AG04450 (cell line): ENCODE measurements around the gene GRID1. TPM values are rescaled to one million over a fixed set of nuclear protein-coding genes. Genes with fewer than 3 reads are reported as not detected.

Source experiments
- CTCF ChIA-PET: fragments of 300-600, 350-600 bp; formaldehyde crosslinking; extraction: SDS; loops from one replicate; lab custom pipeline; 2022; ENCODE audit warnings: antibody characterized with exemption, inconsistent platforms; lab: Charles Lee
- POLR2A ChIA-PET: fragments of 350-600 bp; formaldehyde crosslinking; extraction: SDS; loops from one replicate; lab custom pipeline; 2021; ENCODE audit warnings: antibody characterized with exemption, inconsistent platforms; lab: Yijun Ruan, JAX
- DNase-seq: peaks from one replicate; pipeline ENCODE4 v3.0.0-alpha.2; 2011; ENCODE audit warnings: low read depth, low spot score
- H3K27ac ChIP-seq: one replicate; pipeline ENCODE4 v1.5.1; 2012; ENCODE audit warnings: low read depth, low read length, control low read depth
- H3K27me3 ChIP-seq: one replicate; pipeline ENCODE4 v1.6.0; 2012; ENCODE audit warnings: low read length; ENCODE audit not compliant: control insufficient read depth, insufficient read depth
- H3K4me3 ChIP-seq: 2 replicates; pipeline ENCODE4 v1.5.1; 2011; ENCODE audit warnings: mild to moderate bottlenecking, low read depth, low read length, control low read depth
- H3K9me3 ChIP-seq: 2 replicates; pipeline ENCODE4 v1.5.1; 2012; ENCODE audit warnings: low read length; ENCODE audit not compliant: control insufficient read depth, insufficient read depth
- polyA plus RNA-seq: library from polyadenylated mRNA; depleted of rRNA; stranded (reverse); fragments of >200 nt; gene quantifications from 2 replicates; pipeline ENCODE4 v1.2.3, GENCODE V29; 2011
- TF ChIP-seq, protein P1 (sequence below): IDR thresholded peaks from 2 replicates; pipeline ENCODE4 v1.5.1; 2011; ENCODE audit warnings: low read depth, low read length, control low read depth, inconsistent platforms

GRID1 gene
- polyA plus RNA-seq, 1 experiment: not detected

DNA sequence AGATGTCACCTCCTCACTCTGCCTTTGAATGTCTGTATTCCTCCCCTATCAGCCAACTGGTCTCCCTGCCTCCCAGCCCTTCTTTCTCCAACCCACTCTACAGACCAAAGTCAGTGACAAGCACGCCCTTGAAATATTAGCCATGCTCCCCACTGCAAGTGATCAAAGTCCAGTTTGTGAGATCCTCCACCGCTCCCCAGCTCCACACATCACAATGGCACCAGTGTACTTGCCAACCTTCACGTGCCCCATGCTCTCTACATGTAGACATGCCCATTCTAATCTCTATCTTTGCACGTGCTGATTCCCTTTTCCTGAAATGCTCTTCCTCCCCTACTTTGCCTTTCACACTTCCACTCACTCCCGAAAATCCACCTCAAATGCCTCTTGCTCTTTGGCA is 150.9 kb downstream of the GRID1 start:
- no peak overlapping the region for H3K4me3 ChIP-seq
- ChIA-PET CTCF (no interaction called here), POLR2A (no interaction called here)
- no peaks in the 10 kb centered on the region for H3K9me3 ChIP-seq
- DNase-seq: no peak
- no peak overlapping the region for H3K27ac ChIP-seq
- TF ChIP-seq, protein P1, sequence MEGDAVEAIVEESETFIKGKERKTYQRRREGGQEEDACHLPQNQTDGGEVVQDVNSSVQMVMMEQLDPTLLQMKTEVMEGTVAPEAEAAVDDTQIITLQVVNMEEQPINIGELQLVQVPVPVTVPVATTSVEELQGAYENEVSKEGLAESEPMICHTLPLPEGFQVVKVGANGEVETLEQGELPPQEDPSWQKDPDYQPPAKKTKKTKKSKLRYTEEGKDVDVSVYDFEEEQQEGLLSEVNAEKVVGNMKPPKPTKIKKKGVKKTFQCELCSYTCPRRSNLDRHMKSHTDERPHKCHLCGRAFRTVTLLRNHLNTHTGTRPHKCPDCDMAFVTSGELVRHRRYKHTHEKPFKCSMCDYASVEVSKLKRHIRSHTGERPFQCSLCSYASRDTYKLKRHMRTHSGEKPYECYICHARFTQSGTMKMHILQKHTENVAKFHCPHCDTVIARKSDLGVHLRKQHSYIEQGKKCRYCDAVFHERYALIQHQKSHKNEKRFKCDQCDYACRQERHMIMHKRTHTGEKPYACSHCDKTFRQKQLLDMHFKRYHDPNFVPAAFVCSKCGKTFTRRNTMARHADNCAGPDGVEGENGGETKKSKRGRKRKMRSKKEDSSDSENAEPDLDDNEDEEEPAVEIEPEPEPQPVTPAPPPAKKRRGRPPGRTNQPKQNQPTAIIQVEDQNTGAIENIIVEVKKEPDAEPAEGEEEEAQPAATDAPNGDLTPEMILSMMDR: no peak
- H3K27me3 ChIP-seq: no peaks in the 10 kb centered on the region

DNA sequence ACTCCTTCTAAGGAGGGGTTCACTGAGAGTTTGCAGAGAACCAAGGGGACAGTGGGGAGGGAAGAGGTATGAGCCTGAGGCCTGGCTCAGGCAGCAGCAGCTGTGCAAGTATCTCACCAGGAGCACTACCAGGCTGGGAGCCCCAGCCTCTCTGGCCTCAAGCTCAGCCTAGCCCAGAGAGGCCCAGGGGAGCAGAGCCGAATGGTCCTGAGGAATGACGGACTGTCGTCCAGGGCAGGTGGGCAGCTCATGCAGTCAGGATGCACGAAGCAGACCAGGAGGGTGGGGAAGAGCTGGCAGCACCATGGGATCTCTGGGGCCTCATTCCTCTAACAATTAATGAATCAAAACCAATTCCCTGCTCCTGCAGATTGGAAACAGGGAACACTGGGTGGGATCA is 151.5 kb downstream of the GRID1 start:
- POLR2A ChIA-PET: no interaction called here
- H3K9me3 ChIP-seq: no peaks in the 10 kb centered on the region
- no peak overlapping the region for H3K4me3 ChIP-seq
- CTCF ChIA-PET: no interaction called here
- no peak overlapping the region for H3K27ac ChIP-seq
- TF ChIP-seq, protein P1: no peak
- no peak for DNase-seq
- no peaks in the 10 kb centered on the region for H3K27me3 ChIP-seq

DNA sequence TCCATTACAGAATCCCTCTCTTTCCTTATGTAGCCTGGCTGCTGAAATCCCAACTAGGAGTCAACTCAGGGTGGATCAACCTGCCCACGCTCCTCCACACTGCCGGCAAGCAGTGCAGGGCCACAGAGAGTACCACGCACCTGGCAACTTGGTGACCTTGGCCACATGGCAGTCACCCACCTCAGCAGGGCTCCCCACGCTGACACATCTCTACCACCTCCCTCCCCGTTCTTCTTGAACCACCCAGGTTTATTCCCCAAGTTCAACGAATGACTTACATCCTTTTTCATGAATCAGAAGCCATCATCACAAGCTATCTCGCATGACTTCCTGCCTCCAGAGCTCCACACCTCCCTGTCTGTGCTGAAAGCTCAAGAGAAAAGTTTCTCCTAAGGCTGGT is 153.4 kb downstream of the GRID1 start:
- CTCF ChIA-PET: no interaction called here
- H3K4me3 ChIP-seq: no peak overlapping the region
- TF ChIP-seq, protein P1: no peak

DNA sequence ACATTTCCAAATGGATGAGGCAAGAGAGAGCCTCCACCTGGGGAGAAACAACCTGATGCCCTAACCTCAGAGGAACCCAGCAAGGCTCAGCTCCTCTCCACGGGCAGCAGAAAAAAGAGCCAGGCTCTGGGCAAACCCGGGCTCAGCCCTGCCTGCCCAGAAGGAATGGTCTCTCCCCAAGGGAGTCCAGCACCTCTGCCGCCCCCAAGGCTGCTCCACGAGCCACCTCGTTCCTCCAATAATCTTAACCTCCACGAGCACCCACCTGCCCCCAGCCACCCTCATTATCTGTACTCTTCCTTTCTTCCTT is 154.2 kb downstream of the GRID1 start:
- CTCF ChIA-PET: no interaction called here
- no peak overlapping the region for H3K27ac ChIP-seq
- H3K9me3 ChIP-seq: no peaks in the 10 kb centered on the region; the same call in 1 of the 2 replicates
- no peak for DNase-seq
- no peak overlapping the region for H3K4me3 ChIP-seq
- no peaks in the 10 kb centered on the region for H3K27me3 ChIP-seq
- POLR2A ChIA-PET: no interaction called here
- TF ChIP-seq, protein P1: no peak

More for the DNA sequence above, 153.4 kb downstream of the GRID1 start:
- POLR2A ChIA-PET: no interaction called here
- H3K27me3 ChIP-seq: no peaks in the 10 kb centered on the region
- no peak for DNase-seq
- H3K27ac ChIP-seq: no peak overlapping the region
- no peaks in the 10 kb centered on the region for H3K9me3 ChIP-seq

DNA sequence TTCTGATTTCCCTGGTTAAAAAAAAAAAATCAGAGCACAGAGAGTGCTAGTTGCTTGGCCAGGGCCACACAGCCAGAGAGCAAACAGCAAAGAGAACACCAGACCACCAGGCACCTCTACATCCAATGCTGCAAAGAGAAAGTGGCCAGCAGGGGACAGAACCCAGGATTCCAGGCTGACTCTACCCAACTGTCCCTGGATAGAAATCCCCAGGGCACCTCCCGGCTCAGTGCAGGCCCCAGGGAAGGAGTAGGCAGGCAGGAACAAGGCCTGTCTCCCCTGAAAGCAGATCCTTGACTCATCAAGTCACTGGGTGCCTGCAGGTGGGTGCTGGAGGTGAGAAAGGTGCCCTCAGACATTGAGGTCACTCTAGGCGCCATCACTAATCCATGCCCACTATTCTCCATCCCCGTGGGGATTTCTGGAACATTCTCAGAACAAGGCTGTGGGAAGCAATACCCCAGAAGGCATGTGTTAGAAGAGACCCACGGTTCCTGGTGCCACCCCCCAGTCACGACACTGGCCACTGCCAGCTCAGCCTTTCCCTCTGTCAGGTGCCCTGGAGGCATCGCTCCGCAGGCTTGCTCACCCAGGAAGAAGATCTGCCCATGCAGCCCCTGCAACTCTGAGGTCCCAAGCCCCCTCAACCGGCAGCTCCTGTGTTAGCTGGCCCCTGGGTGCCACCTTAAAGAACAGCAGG is 154.8 kb downstream of the GRID1 start:
- H3K27ac ChIP-seq: no peak overlapping the region
- CTCF ChIA-PET: no interaction called here

More for the DNA sequence above, 154.8 kb downstream of the GRID1 start:
- DNase-seq: no peak
- H3K27me3 ChIP-seq: no peaks in the 10 kb centered on the region
- no peak overlapping the region for H3K4me3 ChIP-seq
- H3K9me3 ChIP-seq: no peaks in the 10 kb centered on the region; the same call in 1 of the 2 replicates
- POLR2A ChIA-PET: no interaction called here
- TF ChIP-seq, protein P1: no peak
